GM08714 (cell line): Measurements from ENCODE around the gene MUC5AC.

Source experiments
- H3K4me3 ChIP-seq: fragments of 200-500 bp; sonication (Bioruptor generic); 2 replicates; pipeline ENCODE4 v1.5.1; 2014; ENCODE audit warnings: mild to moderate bottlenecking, low read length, inconsistent platforms
- ZNF274 ChIP-seq: IDR thresholded peaks from 2 replicates; pipeline ENCODE4 v1.6.1; 2012; ENCODE audit warnings: mild to moderate bottlenecking, low read depth, low read length

MUC5AC gene

GRCh38 chr11:1217151-1217550 is 59.4 kb downstream of the MUC5AC start:
- no peak overlapping the region for H3K4me3 ChIP-seq
- TF ChIP-seq ZNF274: no peak

GRCh38 chr11:1218256-1218787 is 60.6 kb downstream of the MUC5AC start:
- H3K4me3 ChIP-seq: no peak overlapping the region
- no peak for TF ChIP-seq ZNF274

- TF ChIP-seq ZNF274: no peak
- no peak overlapping the region for H3K4me3 ChIP-seq
Observed at GRCh38 chr11:1218788-1219445, 61.2 kb downstream of the MUC5AC start.

GRCh38 chr11:1219446-1219833 is 61.7 kb downstream of the MUC5AC start:
- TF ChIP-seq ZNF274: no peak

GRCh38 chr11:1219834-1220815 is 62.4 kb downstream of the MUC5AC start:
- no peak overlapping the region for H3K4me3 ChIP-seq
- TF ChIP-seq ZNF274: no peak

More at GRCh38 chr11:1219446-1219833, 61.7 kb downstream of the MUC5AC start:
- H3K4me3 ChIP-seq: no peak overlapping the region

- H3K4me3 ChIP-seq: no peak overlapping the region
- TF ChIP-seq ZNF274: no peak
Observed at GRCh38 chr11:1220941-1221721, 63.4 kb downstream of the MUC5AC start.

GRCh38 chr11:1221848-1222311 is 64.1 kb downstream of the MUC5AC start:
- H3K4me3 ChIP-seq: no peak overlapping the region
- TF ChIP-seq ZNF274: no peak

- TF ChIP-seq ZNF274: no peak
- H3K4me3 ChIP-seq: no peak within 1 kb of the TSS
Observed at GRCh38 chr11:1222491-1223345, 65.0 kb downstream of the MUC5AC start, which contains the start of gene MUC5B. Gene MUC5B (plus strand): TSS chr11:1223066. CDS start chr11:1223124, 58 bp downstream.

GRCh38 chr11:1223346-1224110 is 65.8 kb downstream of the MUC5AC start:
- no peak overlapping the region for H3K4me3 ChIP-seq
- TF ChIP-seq ZNF274: no peak

GRCh38 chr11:1224111-1224490 is 66.3 kb downstream of the MUC5AC start:
- H3K4me3 ChIP-seq: no peak overlapping the region
- no peak for TF ChIP-seq ZNF274

- H3K4me3 ChIP-seq: no peak overlapping the region
- no peak for TF ChIP-seq ZNF274
Observed at GRCh38 chr11:1224491-1225385, 67.0 kb downstream of the MUC5AC start.
